Testis (tissue), 2 donors: Measurements from ENCODE around the gene LGR5.

ENCODE experiments used
- POLR2A ChIP-seq: fragments of 450-650 bp; IDR thresholded peaks from one replicate; pipeline ENCODE4 v1.6.1; 2017; ENCODE audit warnings: antibody characterized with exemption, mild to moderate bottlenecking, moderate library complexity
- TF ChIP-seq, protein P1 (sequence below), 3 experiments: fragments of 450-650 bp in 2 of 3; fragments of 200-600 bp in 1 of 3; sonication (generic) in 1 of 3; IDR thresholded peaks; one replicate each; pipeline ENCODE4 v1.5.1; 2016 to 2019; ENCODE audit warnings: antibody characterized with exemption in 3 of 3, mild to moderate bottlenecking in 2 of 3, moderate library complexity in 1 of 3

DNA sequence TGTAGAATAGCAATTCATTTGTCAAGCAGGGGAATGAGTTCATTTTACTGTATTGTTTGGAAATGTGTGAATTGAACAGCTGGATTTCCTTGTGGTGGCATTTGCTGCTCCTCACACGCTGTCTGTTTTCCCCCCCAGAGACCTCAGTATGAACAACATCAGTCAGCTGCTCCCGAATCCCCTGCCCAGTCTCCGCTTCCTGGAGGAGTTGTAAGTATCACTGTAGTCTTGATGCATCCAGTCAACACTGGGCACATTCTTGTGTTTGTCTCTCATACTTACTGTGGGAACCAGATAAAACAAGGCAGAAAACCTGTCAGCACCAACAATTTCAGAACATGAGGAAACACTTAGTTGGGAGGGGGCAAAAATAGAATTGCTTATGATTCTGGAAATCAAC is 64.9 kb downstream of the LGR5 start:
- TF ChIP-seq POLR2A = no peak
- TF ChIP-seq, protein P1, sequence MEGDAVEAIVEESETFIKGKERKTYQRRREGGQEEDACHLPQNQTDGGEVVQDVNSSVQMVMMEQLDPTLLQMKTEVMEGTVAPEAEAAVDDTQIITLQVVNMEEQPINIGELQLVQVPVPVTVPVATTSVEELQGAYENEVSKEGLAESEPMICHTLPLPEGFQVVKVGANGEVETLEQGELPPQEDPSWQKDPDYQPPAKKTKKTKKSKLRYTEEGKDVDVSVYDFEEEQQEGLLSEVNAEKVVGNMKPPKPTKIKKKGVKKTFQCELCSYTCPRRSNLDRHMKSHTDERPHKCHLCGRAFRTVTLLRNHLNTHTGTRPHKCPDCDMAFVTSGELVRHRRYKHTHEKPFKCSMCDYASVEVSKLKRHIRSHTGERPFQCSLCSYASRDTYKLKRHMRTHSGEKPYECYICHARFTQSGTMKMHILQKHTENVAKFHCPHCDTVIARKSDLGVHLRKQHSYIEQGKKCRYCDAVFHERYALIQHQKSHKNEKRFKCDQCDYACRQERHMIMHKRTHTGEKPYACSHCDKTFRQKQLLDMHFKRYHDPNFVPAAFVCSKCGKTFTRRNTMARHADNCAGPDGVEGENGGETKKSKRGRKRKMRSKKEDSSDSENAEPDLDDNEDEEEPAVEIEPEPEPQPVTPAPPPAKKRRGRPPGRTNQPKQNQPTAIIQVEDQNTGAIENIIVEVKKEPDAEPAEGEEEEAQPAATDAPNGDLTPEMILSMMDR (IDR thresholded peaks at IDR 0.05) = no peak
